Urinary bladder (tissue), 4 donors: ENCODE data around the gene TYK2. TPM values are rescaled to one million over a fixed set of nuclear protein-coding genes. Genes with fewer than 3 reads are reported as not detected.
A peak's percentile ranks its signal among the peaks of the same experiment; 100 is the strongest.
"Not testable (repeated sequence)": the region's sequence is repeated elsewhere in the genome, so short reads cannot be mapped to it uniquely, and the experiment has no call there.

Experiments
- DNase-seq: peaks from one replicate; pipeline ENCODE4 v3.0.0-alpha.2; 2015; ENCODE audit errors: extremely low spot score
- H3K27ac ChIP-seq: one replicate; pipeline ENCODE4 v1.5.1; 2013; ENCODE audit warnings: low read depth, mild to moderate bottlenecking, moderate library complexity
- H3K36me3 ChIP-seq: one replicate; pipeline ENCODE4 v1.6.1; 2013; ENCODE audit warnings: mild to moderate bottlenecking, moderate library complexity; ENCODE audit not compliant: insufficient read depth
- H3K4me1 ChIP-seq: one replicate; pipeline ENCODE4 v1.6.1; 2013; ENCODE audit warnings: mild to moderate bottlenecking, moderate library complexity; ENCODE audit not compliant: insufficient read depth
- H3K4me3 ChIP-seq: one replicate; pipeline ENCODE4 v1.5.1; 2013; ENCODE audit warnings: low read depth, low read length
- WGBS: extraction: QIAGEN DNeasy Blood & Tissue Kit; methylation state at CpG from one replicate; pipeline ENCODE4 v1.1.7; 2013; 5-methylcytosine and 5-hydroxymethylcytosine counted together
- polyA plus RNA-seq: library from polyadenylated mRNA; stranded (reverse); fragments of 200-250 nt; gene quantifications from one replicate; pipeline ENCODE4 v1.2.3, GENCODE V29; 2013
- total RNA-seq: library from RNA; depleted of rRNA; stranded (reverse); fragments of >200 nt; gene quantifications from one replicate; pipeline ENCODE4 v1.2.3, GENCODE V29; 2014
- donor health status: healthy with polysubstance abuse.
- donor health status: healthy.

Gene TYK2
- total and polyA plus RNA-seq, 2 donors: 55.5 to 72.1 TPM

DNA sequence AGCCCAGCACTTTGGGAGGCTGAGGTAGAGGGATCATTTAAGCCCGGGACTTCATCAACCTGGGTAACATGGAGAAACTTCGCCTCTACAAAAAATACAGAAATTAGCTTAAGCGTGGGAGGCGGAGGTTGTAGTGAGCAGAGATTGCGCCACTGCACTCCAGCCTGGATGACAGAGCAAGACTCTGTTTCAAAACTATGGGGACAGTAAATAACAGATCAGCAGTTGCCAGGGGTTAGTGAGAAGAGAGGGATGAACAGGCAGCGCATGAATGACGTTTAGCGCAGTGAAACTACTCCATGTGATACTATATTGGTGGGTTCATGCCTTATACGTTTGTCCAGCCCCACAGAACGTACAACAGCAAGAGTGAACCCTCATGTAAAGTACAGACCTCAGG, 33.9 kb downstream of the TYK2 start:
- Histone ChIP-seq H3K27ac (no peak overlapping the region), H3K4me1 (no peaks in the 10 kb centered on the region), H3K4me3 (no peak overlapping the region), H3K36me3 (no peaks in the 10 kb centered on the region)
- no peak for DNase-seq
- 77% methylated on average over 10 of the region's 10 CpGs for WGBS

DNA sequence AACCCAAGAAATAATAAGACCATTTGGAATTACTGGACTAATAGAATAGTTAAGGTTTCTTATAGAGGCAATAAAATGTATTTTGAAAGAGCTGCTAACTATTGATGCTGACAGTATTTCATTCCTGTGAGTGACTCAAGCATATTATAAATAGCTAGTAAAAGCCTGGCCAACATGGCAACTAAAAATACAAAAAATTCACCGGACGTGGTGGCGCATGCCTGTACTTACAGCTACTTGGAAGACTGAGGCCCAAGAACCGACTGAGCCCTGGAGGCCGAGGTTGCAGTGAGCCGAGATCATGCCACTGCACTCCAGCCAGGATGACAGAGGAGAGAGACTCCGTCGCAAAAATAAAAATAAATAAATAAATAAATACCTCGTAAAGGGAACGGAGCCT, 35.6 kb downstream of the TYK2 start:
- 77% methylated on average over 10 of the region's 10 CpGs for WGBS
- no peak for DNase-seq
- no peak overlapping the region for H3K4me3 ChIP-seq
- no peaks in the 10 kb centered on the region for H3K36me3 ChIP-seq
- H3K27ac ChIP-seq: no peak overlapping the region
- H3K4me1 ChIP-seq: no peaks in the 10 kb centered on the region

DNA sequence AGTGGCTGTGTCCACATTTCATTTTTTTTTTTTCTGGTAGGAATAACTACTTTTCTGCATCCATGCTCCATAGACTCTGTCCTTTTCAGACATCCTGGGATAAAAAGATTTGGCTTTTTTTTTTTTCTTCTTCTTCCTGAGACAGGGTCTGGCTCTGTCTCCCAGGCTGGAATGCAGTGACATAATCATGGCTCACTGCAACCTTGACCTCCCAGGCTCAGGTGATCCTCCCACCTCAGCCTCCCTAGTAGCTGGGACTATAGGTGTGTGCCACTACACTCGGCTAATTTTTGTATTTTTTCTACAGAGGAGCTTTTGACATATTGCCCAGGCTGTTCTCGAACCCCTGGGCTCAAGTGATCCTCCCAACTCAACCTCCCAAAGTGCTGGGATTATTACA, 36.9 kb downstream of the TYK2 start:
- no peaks in the 10 kb centered on the region for H3K36me3 ChIP-seq
- 77% methylated on average over 2 of the region's 2 CpGs for WGBS
- H3K27ac ChIP-seq: no peak overlapping the region
- no peak for DNase-seq
- H3K4me1 ChIP-seq: no peaks in the 10 kb centered on the region
- H3K4me3 ChIP-seq: no peak overlapping the region

DNA sequence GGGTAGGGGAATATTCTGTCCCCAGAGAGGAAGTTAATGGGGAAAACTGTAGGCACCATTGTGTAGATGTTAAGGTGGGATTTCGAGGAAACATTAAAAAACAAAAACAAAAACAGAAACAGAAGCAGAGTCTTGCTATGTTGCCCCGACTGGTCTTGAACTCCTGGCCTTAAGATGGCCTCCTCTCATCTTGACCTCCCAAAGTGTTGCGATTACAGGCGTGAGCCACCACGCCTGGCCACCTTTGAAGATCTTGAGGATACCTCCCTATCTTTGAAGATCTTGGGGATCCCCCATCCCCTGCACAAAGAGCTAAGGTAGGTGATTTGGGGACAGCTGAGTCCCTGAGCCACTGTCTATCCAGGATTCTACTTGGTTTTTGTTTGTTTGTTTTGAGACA, 40.4 kb downstream of the TYK2 start:
- H3K27ac ChIP-seq: no peak overlapping the region
- 94% methylated on average over 5 of the region's 5 CpGs for WGBS
- no peaks in the 10 kb centered on the region for H3K4me1 ChIP-seq
- DNase-seq: no peak
- H3K4me3 ChIP-seq: no peak overlapping the region
- no peaks in the 10 kb centered on the region for H3K36me3 ChIP-seq

DNA sequence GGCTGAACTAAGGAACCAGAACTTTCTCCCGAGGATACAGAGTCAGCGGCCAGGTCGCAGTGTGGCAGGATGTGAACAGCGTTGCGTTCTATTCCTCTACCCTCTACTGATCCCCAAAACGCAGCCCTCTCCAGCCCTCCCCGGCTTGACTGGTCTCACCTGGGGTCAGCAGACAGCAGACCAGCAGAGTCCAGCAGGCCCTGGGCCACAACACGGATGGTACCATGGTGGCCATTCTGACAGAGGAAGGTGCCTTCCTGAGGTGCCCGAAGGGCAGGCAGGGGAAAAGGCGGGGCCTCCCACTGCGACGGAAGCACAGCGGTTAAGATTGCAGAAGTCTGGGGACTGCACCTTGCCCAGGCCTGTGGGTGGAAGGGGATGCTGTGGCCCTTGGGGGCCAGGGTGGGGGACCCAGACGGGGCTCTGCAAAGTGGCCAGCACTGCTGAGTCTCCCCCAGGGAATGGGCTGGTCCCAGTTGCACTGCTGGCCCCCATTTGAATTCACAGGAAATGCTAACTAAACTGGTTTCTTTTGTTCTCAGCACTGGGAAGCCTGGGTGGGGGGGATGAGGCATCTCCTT, 40.9 kb downstream of the TYK2 start, which contains the start of gene ICAM3:
ICAM3 (minus strand) TSS at position 245 of the 581 bp plus-strand sequence; CDS start at position 235, 10 bp downstream.
- no peak for DNase-seq
- WGBS: 60% methylated on average over 14 of the region's 14 CpGs
- Histone ChIP-seq H3K4me3 (peak within 1 kb of the TSS; percentile 1), H3K36me3 (no peaks in the 10 kb centered on the region), H3K4me1 (no peaks in the 10 kb centered on the region), H3K27ac (no peak within 1 kb of the TSS)

DNA sequence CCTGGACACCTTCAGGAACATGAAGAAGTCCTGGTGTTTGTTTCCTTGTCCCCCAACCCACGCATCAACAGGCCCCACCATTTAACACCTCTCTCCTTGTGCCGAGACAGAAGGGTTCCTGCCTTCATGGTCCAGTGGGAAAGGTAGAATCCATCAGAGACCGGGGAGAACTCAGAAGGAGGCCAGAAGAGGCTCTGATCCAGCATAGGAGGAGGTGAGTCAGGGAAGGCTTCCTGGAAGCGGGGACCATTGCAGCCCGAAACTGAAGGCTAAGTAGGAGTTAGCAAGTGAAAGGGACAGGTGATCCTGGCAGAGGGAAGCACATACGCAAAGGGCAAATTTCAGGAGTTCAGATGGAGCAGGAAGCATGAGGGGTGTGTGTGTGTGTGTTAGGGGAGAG, 41.4 kb downstream of the TYK2 start:
- DNase-seq: no peak
- Histone ChIP-seq H3K36me3 (no peaks in the 10 kb centered on the region), H3K27ac (no peak overlapping the region), H3K4me3 (peak overlapping the region; percentile 1), H3K4me1 (no peaks in the 10 kb centered on the region)
- 78% methylated on average over 6 of the region's 6 CpGs for WGBS

DNA sequence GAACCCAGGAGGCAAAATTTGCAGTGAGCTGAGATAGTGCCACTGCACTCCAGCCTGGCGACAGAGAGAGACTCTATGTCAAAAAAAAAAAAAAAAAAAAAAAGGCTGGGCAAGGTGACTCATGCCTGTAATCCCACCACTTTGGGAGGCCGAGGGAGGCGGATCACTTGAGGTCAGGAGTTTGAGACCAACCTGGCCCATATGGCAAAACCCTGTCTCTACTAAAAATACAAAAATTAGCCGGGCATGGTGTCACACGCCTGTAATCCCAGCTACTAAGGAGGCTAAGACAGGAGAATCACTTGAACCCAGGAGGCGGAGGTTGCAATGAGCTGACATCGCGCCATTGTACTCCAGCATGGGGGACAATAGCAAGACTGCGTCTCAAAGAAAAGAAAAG, 43.6 kb downstream of the TYK2 start:
- 92% methylated on average over 9 of the region's 9 CpGs for whole genome bisulfite sequencing
- not testable (repeated sequence) for H3K4me3 ChIP-seq, H3K27ac ChIP-seq, H3K4me1 ChIP-seq, H3K36me3 ChIP-seq, DNase-seq

DNA sequence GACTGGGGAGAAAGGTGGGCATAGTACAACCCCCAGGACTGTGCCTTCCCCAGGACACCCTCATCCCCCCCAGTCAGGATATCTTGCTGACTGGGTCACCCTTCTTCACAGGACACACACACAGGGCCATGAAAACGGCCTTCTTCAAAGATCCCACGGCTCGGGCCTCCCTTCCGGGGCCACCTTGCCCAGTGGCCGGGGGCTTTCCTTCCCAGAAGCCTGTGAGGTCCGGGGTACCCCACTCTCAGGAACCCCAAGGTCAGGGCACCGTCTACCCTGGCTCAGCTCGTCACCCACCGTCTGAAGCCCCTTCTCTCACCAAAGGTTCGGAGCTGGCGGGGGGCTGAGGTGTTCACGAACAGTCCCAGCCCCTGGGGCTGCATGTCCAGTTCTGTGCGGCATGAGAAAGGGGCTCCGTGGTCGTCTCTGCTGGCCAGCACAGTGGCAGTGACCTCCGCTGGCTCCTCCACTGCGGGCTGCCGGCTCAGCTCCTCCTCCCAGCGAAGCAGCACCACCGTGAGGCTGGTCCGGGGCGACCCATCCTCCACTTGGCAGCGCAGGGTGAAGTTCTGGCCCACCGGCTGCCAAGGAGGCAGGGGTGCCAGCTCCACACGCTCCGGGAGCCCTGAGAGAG, 44.9 kb downstream of the TYK2 start:
- no peak overlapping the region for H3K4me3 ChIP-seq
- no peaks in the 10 kb centered on the region for H3K4me1 ChIP-seq
- no peak overlapping the region for H3K27ac ChIP-seq
- no peak for DNase-seq
- 57% methylated on average over 26 of the region's 26 CpGs for WGBS
- H3K36me3 ChIP-seq: no peaks in the 10 kb centered on the region

DNA sequence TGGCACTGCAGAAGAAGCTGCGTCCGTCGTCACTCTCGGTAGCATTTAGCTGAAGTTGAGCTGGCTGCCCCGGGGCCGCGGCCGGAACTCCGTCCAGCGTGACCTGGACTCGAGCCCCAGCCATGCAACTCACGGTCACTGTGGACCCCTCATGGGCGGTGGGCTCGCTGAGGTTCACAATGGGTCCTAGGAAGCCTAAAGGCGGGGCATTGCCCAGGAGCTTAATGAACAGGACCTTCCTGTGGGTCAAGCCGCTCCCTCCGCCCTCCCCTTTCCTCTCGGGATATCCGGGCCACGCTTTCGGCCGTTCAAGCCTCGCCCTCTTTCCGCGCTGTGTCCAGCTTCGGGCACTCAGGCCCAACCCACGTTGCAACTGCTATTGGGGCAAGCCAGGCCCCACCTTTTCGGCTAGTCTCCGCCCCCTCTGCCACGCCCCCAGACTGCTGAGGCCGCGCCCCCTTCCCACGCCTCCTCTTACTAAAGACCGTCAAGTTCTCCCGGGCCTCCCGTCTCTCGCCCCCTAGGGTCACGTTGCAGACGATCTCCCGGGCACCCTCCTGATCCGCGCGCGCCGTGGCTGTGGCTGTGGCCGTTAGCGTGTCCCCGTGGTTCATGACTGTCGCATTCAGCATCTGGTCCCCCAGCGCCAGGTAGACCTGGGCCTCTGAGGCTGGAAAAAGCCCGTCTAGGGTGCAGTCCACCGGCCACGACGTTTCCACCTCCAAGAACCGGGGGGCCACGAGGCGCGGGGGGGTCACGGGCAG, 45.6 kb downstream of the TYK2 start:
- peak; percentile 73 for DNase-seq
- 12% methylated on average over 59 of the region's 59 CpGs for WGBS
- H3K4me1 ChIP-seq: no peaks in the 10 kb centered on the region
- no peaks in the 10 kb centered on the region for H3K36me3 ChIP-seq
- H3K27ac ChIP-seq: no peak overlapping the region
- peak overlapping the region; percentile 49 for H3K4me3 ChIP-seq

DNA sequence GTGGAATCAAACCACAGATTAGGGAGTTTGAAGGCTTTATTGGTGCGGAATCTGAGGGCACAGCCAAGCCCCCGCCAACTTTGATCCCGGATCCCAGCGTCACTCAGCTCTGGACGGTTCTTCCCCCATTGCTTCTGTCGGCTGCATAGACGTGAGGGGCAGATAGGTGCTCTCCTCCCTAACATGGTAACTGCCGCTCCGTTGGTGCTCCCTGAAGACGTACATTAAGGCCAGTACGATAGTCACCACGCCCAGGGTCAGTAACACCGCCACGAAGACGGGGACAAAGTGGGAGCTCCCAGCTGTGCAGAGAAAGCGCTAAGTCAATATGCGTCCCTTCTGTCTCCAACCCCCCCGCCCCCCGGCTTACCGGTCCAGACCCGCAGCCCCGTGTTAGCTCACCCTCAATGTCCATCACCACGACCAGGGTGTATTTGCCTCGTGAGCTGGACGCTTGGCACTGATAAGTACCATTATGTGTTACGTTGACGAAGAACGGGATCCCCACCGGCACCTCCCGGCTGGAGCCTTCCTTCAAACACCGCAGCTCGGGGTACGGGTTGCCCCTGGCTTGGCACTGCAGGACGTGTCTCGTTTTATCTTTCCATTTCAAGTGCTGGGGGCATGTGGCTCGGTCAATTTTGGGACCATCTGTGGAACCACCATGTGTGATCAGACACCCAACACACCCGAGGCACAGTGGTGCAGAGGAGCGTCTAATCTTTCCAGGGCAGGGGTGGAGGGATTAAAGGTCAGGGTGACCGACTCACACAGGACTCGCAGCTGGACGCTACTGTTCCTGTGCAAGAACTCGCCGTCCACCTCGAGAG, 46.4 kb downstream of the TYK2 start:
- no peaks in the 10 kb centered on the region for H3K36me3 ChIP-seq
- no peaks in the 10 kb centered on the region for H3K4me1 ChIP-seq
- no peak overlapping the region for H3K27ac ChIP-seq
- H3K4me3 ChIP-seq: peak overlapping the region; percentile 49
- 7% methylated on average over 44 of the region's 44 CpGs for WGBS
- DNase-seq: no peak

DNA sequence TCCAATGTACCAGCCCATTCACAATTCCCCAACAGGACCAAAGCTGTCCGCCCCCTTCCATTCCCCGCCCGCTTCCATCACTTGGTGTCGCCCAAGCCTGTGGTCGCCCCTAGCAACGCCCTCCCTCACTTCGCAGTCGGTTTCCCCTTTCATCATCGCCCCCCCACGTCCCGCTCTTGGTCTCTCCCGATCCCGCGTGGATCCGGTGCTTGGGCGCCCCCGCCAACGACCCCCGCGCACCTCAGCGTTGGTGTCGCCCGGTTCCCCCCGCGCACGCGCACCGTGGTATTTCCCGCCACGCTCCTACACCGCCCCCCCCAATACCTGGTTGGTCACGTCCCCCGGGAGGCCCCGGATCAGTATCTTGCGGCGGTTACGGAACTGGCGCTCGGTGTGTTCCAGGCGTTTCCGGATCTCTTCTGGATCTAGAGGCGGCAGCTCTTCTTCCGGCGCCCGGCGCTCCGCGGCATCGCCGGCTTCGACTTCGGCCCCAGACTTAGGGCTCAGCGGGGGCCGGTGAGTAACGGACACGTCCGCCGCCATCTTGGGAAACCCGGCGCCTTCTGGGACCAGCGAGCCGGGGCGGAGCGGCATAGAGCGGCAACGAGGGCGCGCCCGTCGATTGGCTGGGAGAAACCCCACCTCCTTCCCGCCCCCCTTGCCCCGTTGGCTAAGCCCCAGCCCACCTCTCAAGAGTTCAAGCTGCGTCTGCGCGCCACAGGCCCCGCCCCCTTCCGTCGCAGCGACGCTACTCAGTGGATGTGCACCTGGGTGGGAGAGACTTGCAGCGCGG, 47.2 kb downstream of the TYK2 start, which contains the start of gene RAVER1:
RAVER1 (minus strand) TSS at position 565 of the 793 bp plus-strand sequence; CDS start at position 543, 22 bp downstream.
- under 1% methylated on average over 82 of the region's 82 CpGs for WGBS
- no peaks in the 10 kb centered on the region for H3K36me3 ChIP-seq
- H3K4me1 ChIP-seq: no peaks in the 10 kb centered on the region
- H3K27ac ChIP-seq: peak within 1 kb of the TSS; percentile 82
- DNase-seq: peak; percentile 91
- H3K4me3 ChIP-seq: peak within 1 kb of the TSS; percentile 67

DNA sequence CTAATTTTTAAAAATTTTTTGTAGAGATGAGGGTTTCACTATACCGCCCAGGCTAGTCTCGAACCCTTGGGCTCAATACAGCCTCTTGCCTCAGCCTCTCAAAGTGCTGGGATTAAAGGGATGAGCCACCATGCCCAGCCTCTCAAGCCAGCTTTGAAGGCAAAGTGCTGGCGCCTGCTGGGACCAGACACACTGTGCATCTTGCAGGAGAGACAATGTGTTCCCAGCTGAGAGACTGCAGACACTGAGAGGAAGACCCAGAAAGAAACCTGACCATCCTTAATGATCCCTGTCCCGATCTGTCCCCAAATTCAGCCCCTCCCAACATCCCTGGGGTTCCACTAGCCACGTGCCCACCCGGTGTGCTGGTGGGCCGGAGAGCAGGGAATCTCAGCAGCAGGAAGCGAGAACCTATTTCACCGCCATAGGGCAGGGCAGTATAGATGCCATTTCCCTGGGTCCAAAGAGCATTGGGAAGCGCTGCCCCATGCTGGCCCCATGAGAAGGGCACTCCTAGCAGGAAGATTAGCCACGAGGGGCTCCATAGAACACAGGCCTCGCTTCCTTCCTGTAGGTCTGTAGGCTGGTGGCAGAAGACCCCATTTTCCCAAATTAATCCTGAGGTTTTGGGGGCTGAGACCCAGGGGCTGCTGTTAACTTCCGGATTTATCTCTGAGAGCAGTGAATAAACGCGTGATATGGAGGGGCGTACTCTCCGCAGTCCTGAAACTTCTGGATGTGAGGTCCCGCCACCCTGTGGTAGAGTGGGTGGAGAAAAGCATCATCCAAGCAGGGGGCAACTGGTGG, 48.0 kb downstream of the TYK2 start:
- Histone ChIP-seq H3K4me3 (peak overlapping the region; percentile 67), H3K36me3 (no peaks in the 10 kb centered on the region), H3K4me1 (no peaks in the 10 kb centered on the region), H3K27ac (no peak overlapping the region)
- DNase-seq: no peak
- WGBS: 31% methylated on average over 18 of the region's 18 CpGs
